MM.1S (cell line): ENCODE measurements around the gene BCO2.

ENCODE experiments used
- CTCF ChIP-seq: fragments of 300-600 bp; sonication (generic); IDR thresholded peaks from 2 replicates; pipeline ENCODE4 v1.5.1; 2016; ENCODE audit warnings: antibody characterized with exemption, low read length, mixed read lengths
- EZH2 ChIP-seq: fragments of 300-600 bp; sonication (generic); optimal IDR thresholded peaks from 2 replicates; pipeline ENCODE3; 2017; ENCODE audit warnings: low read depth, mild to moderate bottlenecking, antibody characterized with exemption, low read length, mixed read lengths
- EZH2phosphoT487 ChIP-seq: fragments of 300-600 bp; sonication (generic); IDR thresholded peaks from 2 replicates; pipeline ENCODE4 v1.6.1; 2018; ENCODE audit warnings: antibody characterized with exemption, low read length

- TF ChIP-seq CTCF (no peak), EZH2 (no peak), EZH2phosphoT487 (no peak)
Measured at GRCh38 chr11:112226831-112227401, 51.6 kb downstream of the BCO2 start.
